Measurements from ENCODE around the gene FCAMR.

GRCh38 chr1:206941766-206942418 lies 28.4 kb downstream of the FCAMR start:
- TF ChIP-seq CTCF (IDR thresholded peaks at IDR 0.05) (no peak), POLR2A (IDR thresholded peaks at IDR 0.05) (no peak)
